ENCODE data around the gene GCNT3. TPM values are rescaled to one million over a fixed set of nuclear protein-coding genes. Genes with fewer than 3 reads are reported as not detected.
"Not testable (repeated sequence)": the region's sequence is repeated elsewhere in the genome, so short reads cannot be mapped to it uniquely, and the experiment has no call there.

Gene GCNT3
- total RNA-seq, 2 experiments from 2014 or later, result not detected

DNA sequence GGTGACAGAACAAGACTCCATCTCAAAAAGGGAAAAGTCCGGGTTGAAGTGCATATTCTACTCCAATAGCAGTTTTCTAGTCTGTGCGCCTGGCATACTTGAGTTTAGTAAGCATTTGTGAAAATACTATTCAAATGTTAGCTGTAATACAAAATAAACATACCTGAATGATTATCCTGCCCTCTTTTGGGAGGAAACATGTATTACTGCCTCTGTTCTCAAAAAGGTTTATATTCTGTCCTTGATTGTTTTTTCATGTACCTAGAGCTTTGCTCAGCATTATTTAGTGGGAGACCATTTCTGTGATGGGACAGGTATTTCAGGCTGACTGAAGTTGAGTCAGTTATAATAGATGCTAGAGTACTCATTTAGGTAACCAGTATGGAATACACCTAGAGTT is 25.9 kb downstream of the GCNT3 start:
- H3K27me3 Mint-ChIP-seq, H3K9me3 Mint-ChIP-seq, H3K4me1 Mint-ChIP-seq, H3K27ac Mint-ChIP-seq, DNase-seq, H3K4me3 Mint-ChIP-seq: not testable (repeated sequence)
- POLR2A ChIA-PET, result interaction anchor here (0.8 kb wide), 1 partner anchor 108 kb away, joined by 3 read pairs; no protein-coding TSS in a partner anchor
- peaks cover 23% of the 10 kb centered on the region for H3K36me3 Mint-ChIP-seq (ENCODE audit: low read depth)
- CTCF ChIA-PET, result interaction anchor here (0.6 to 1.0 kb wide), 2 partner anchors 104 to 109 kb away, joined by 3 to 4 read pairs; no protein-coding TSS in a partner anchor

DNA sequence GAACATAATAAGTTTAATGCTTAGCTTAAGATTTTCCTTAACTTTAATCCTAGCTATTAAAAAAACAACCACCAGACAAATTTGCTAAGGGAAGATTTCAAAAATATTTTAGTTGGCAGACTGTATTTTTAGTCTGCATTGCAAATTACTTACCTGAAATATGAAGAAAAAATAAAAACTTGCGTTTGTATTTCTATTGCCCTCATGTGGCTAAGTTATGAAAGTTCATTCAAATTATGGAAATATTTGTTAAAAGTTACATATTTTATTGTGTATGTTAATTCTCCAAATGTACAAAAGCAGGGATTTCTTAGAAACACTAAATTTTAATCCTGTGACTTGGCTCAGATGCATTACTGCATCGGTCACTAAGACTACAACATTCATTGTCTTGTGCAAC is 30.8 kb downstream of the GCNT3 start:
- DNase-seq, result no peak
- no peak overlapping the region for H3K4me3 Mint-ChIP-seq
- H3K36me3 Mint-ChIP-seq (ENCODE audit: low read depth), result peaks cover 38% of the 10 kb centered on the region
- H3K9me3 Mint-ChIP-seq, result no peaks in the 10 kb centered on the region
- ChIA-PET CTCF (interaction anchor here (0.6 to 1.4 kb wide), 7 partner anchors 11 to 488 kb away, joined by 3 to 4 read pairs (median 3); no protein-coding TSS in a partner anchor), POLR2A (no interaction called here)
- H3K4me1 Mint-ChIP-seq, result peaks cover 7% of the 10 kb centered on the region
- H3K27ac Mint-ChIP-seq, result no peak overlapping the region
- no peaks in the 10 kb centered on the region for H3K27me3 Mint-ChIP-seq

DNA sequence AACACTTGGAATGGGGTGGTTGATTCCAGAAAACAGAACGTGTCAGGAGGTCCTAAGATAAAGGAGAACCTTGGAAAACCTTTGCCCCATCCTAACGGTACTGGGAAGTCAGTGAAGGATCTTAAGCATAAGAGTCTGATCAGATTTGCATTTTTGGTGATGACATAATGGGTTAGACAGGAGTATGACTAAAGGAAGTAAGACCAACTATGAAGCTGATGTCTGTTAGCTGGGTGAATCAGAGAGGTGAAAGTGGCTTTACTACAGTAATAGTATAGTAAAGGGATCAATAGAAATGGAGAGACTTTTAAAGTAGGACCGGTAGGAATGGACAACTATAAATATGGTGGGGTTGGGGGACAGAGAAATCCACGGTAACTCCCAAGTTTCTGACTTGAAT is 33.2 kb downstream of the GCNT3 start:
- peaks cover 9% of the 10 kb centered on the region for H3K4me1 Mint-ChIP-seq
- peaks cover 35% of the 10 kb centered on the region for H3K36me3 Mint-ChIP-seq (ENCODE audit: low read depth)
- no peaks in the 10 kb centered on the region for H3K27me3 Mint-ChIP-seq
- POLR2A ChIA-PET, result interaction anchor here (1.1 kb wide), 1 partner anchor 44 kb away, joined by 3 read pairs; no protein-coding TSS in a partner anchor
- H3K27ac Mint-ChIP-seq, result no peak overlapping the region
- no peak overlapping the region for H3K4me3 Mint-ChIP-seq
- CTCF ChIA-PET, result interaction anchor here (0.6 to 2.0 kb wide), 3 partner anchors 10 to 118 kb away, joined by 3 to 6 read pairs (median 3); no protein-coding TSS in a partner anchor
- no peaks in the 10 kb centered on the region for H3K9me3 Mint-ChIP-seq
- DNase-seq, result no peak

DNA sequence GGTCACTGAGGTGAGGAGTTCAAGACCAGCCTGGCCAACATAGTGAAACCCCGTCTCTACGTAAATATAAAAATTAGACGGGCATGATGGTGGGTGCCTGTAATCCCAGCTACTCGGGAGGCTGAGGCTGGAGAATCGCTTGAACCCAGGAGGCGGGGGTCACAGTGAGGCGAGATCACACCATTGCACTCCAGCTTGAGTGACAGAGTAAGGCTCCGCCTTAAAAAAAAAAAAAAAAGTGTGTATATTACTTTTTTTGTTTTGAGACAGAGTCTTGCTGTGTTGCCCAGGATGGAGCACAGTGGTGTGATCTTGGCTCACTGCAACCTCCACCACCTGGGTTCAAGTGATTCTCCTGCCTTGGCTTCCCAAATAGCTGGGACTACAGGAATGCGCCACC is 34.2 kb downstream of the GCNT3 start:
- ChIA-PET POLR2A (interaction anchor here (1.5 kb wide), 1 partner anchor 9 kb away, joined by 3 read pairs; no protein-coding TSS in a partner anchor), CTCF (interaction anchor here (1.5 to 2.0 kb wide), 3 partner anchors 9 to 117 kb away, joined by 4 to 6 read pairs (median 5); no protein-coding TSS in a partner anchor)
- Mint-ChIP-seq H3K36me3 (ENCODE audit: low read depth) (peaks cover 38% of the 10 kb centered on the region), H3K4me1 (peaks cover 12% of the 10 kb centered on the region)
- DNase-seq, H3K27me3 Mint-ChIP-seq, H3K4me3 Mint-ChIP-seq, H3K27ac Mint-ChIP-seq, H3K9me3 Mint-ChIP-seq: not testable (repeated sequence)

DNA sequence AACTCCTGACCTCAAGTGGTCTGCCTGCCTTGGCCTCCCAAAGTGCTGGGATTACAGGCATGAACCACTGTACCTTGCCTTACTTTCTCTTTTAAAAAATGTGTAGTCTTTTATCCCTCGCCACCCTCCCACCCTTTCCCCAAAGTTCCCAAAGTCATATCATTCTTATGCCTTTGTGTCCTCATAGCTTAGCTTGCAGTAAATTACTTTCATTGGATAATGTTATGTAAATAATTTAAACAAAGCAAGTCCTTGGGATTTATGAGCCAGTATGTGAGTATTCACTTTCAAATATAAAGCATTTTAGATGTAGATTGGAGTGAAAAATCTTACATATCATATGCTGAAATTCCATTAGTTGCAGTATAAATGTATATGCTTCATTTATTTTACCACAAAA is 34.7 kb downstream of the GCNT3 start:
- Mint-ChIP-seq H3K36me3 (ENCODE audit: low read depth) (peaks cover 38% of the 10 kb centered on the region), H3K4me3 (no peak overlapping the region), H3K27ac (no peak overlapping the region), H3K4me1 (peaks cover 12% of the 10 kb centered on the region), H3K9me3 (no peaks in the 10 kb centered on the region), H3K27me3 (no peaks in the 10 kb centered on the region)
- DNase-seq, result no peak
- POLR2A ChIA-PET, result interaction anchor here (1.1 to 1.5 kb wide), 2 partner anchors 9 to 10 kb away, joined by 3 read pairs; no protein-coding TSS in a partner anchor
- CTCF ChIA-PET, result interaction anchor here (0.6 to 1.5 kb wide), 3 partner anchors 88 to 118 kb away, joined by 3 to 5 read pairs (median 4); no protein-coding TSS in a partner anchor

DNA sequence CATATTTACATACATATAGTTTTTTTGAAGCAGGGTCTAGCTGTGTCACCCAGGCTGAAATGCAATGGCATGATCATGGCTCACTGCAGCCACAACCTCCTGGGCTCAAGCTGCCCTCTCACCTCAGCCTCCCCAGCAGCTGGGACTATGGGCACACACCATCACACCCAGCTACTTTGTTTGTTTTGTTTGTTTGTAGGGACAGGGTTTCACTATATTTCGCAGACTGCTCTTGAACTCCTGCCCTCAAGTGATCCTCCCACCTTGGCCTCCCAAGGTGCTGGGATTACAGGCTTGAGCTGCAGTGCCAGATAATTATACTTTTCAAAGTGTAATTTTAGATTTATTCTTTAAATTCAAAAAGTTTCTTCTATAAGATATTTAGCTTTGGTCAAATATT is 35.5 kb downstream of the GCNT3 start:
- H3K9me3 Mint-ChIP-seq, result no peaks in the 10 kb centered on the region
- CTCF ChIA-PET, result interaction anchor here (1.5 kb wide), 2 partner anchors 115 to 118 kb away, joined by 4 to 5 read pairs; no protein-coding TSS in a partner anchor
- H3K4me3 Mint-ChIP-seq, result no peak overlapping the region
- H3K27me3 Mint-ChIP-seq, result no peaks in the 10 kb centered on the region
- peaks cover 12% of the 10 kb centered on the region for H3K4me1 Mint-ChIP-seq
- DNase-seq, result no peak
- H3K27ac Mint-ChIP-seq, result no peak overlapping the region
- POLR2A ChIA-PET, result interaction anchor here (1.1 to 1.5 kb wide), 2 partner anchors 8 to 10 kb away, joined by 3 read pairs; no protein-coding TSS in a partner anchor
- H3K36me3 Mint-ChIP-seq (ENCODE audit: low read depth), result peaks cover 40% of the 10 kb centered on the region

DNA sequence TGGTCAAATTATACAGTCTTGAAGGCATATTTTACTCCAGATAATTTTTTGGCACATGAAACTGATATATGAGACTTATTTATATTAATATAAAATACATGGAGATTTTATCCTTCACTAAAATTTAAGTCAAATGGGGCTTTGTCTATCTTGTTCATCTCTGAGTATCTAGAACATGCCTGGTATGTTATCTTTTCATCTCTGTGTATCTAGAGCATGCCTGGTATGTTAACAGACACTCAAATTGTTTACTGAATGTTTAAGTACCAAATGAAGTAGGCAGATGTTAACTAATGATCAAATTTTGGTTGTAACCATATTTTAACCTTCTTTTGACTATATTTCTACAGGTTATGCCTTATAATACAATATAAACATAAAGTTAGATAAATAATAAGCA is 38.0 kb downstream of the GCNT3 start:
- POLR2A ChIA-PET, result no interaction called here
- peaks cover 14% of the 10 kb centered on the region for H3K4me1 Mint-ChIP-seq
- H3K9me3 Mint-ChIP-seq, result peaks cover 3% of the 10 kb centered on the region
- CTCF ChIA-PET, result no interaction called here
- no peak for DNase-seq
- H3K27me3 Mint-ChIP-seq, result no peaks in the 10 kb centered on the region
- no peak overlapping the region for H3K4me3 Mint-ChIP-seq
- peaks cover 44% of the 10 kb centered on the region for H3K36me3 Mint-ChIP-seq (ENCODE audit: low read depth)
- no peak overlapping the region for H3K27ac Mint-ChIP-seq

DNA sequence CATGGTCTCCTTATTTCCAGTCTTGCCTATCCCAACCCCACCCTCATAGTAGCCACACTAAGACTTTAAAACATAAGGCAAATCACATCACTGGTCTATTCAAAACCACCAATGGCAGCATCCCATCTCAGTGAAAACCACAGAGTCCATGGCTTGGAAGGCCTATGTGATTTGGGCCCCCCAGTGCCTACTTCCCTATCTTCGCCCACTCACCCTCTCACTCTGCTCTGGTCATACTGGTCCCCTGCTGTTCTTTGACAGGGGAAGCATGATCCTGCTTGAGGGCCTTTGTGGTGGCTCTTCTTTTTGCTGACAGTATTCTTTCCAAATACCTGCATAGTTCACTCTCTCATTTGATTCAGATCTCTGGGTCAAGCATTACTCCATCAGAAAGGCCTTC is 42.5 kb downstream of the GCNT3 start:
- H3K36me3 Mint-ChIP-seq (ENCODE audit: low read depth), result peaks cover 45% of the 10 kb centered on the region
- no peaks in the 10 kb centered on the region for H3K27me3 Mint-ChIP-seq
- ChIA-PET POLR2A (interaction anchor here (1.5 to 5.4 kb wide), 2 partner anchors 8 to 36 kb away, joined by 3 to 69 read pairs; partner anchors contain the start of gene BNIP2), CTCF (interaction anchor here (1.2 to 2.0 kb wide), 3 partner anchors 9 to 126 kb away, joined by 3 to 6 read pairs (median 6); partner anchors contain the start of gene BNIP2)
- no peak overlapping the region for H3K27ac Mint-ChIP-seq
- peaks cover 3% of the 10 kb centered on the region for H3K9me3 Mint-ChIP-seq
- H3K4me1 Mint-ChIP-seq, result peaks cover 15% of the 10 kb centered on the region
- no peak for DNase-seq
- H3K4me3 Mint-ChIP-seq, result no peak overlapping the region

DNA sequence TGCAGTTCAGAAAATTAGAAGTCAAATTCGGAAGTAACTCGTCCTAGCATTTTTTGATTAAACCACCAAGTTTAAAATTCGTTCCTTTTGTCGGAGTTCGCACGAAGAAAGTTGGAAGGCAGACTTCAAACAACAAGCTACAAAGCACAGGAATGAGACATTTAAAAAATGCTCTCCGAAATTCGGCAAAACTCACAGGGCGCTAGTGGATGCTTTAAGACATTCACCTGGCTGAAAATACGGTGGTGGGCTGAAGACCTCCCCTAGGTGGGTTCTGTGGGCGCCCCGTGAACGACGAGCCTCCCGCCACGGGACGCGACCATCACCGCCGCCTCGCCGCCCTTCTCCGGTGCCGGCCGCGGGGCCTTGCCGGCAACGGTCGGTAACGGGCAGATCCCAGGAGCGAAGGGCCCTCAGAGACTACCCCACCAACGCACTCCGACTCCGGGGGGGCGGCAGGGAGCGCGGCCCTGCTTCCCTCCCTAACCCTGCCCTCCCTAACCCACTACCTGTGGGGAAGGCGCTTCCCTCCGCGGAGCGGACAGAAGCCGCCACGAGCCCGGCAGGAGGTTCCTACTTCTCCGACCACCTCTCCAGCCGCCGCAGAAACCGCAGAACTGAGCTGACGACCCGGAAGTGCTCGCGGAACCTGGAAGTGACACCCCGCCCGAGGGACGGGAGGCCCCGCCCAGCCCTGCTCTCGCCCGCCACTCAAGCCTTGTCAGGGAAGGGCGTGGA is 45.5 kb downstream of the GCNT3 start, which contains the start of gene GTF2A2:
Gene GTF2A2, minus strand, starts transcription at position 619 of the 738 bp plus-strand sequence. CDS start 5,238 bp downstream, outside the sequence.
- peak; percentile 97 for DNase-seq
- peaks cover 44% of the 10 kb centered on the region for H3K36me3 Mint-ChIP-seq (ENCODE audit: low read depth)
- H3K9me3 Mint-ChIP-seq, result peaks cover 3% of the 10 kb centered on the region
- H3K4me3 Mint-ChIP-seq, result no peak within 1 kb of the TSS
- H3K27ac Mint-ChIP-seq, result peak within 1 kb of the TSS; percentile 82
- H3K4me1 Mint-ChIP-seq, result peaks cover 13% of the 10 kb centered on the region
- ChIA-PET CTCF (interaction anchor here (0.9 to 1.5 kb wide), 4 partner anchors 13 to 124 kb away, joined by 3 to 5 read pairs (median 4); partner anchors contain the start of gene BNIP2), POLR2A (interaction anchor here (0.6 to 5.4 kb wide), 10 partner anchors 10 to 796 kb away, joined by 3 to 69 read pairs (median 4); partner anchors contain the start of gene BNIP2)
- H3K27me3 Mint-ChIP-seq, result no peaks in the 10 kb centered on the region

DNA sequence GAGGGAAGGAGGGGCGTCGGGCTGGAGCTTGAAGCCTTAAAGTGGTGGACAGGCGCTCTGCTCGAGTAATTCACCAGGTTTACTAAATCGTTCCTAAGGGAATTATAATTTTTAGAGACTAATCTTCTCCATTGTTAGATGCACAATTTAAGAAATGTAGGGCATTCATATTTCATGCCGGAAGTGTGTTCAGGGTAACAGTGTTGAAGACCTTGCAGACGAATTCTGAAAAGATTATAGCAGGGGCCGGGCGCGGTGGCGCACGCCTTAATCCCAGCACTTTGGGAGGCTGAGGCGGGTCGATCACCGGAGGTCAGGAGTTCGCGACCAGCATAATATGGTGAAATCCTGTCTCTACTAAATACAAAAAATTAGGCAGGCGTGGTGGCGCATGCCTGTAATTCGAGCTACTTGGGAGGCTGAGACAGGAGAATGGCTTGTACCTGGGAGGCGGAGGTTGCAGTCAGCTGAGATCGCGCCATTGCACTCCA is 46.1 kb downstream of the GCNT3 start:
- H3K9me3 Mint-ChIP-seq, result peaks cover 3% of the 10 kb centered on the region
- peaks cover 41% of the 10 kb centered on the region for H3K36me3 Mint-ChIP-seq (ENCODE audit: low read depth)
- DNase-seq, result no peak
- H3K4me1 Mint-ChIP-seq, result peaks cover 13% of the 10 kb centered on the region
- H3K4me3 Mint-ChIP-seq, result no peak overlapping the region
- CTCF ChIA-PET, result interaction anchor here (0.9 to 1.2 kb wide), 4 partner anchors 13 to 125 kb away, joined by 3 to 5 read pairs (median 4); partner anchors contain the start of gene BNIP2
- no peaks in the 10 kb centered on the region for H3K27me3 Mint-ChIP-seq
- POLR2A ChIA-PET, result interaction anchor here (0.8 to 5.4 kb wide), 8 partner anchors 9 to 725 kb away, joined by 3 to 69 read pairs (median 4); partner anchors contain the start of gene BNIP2
- peak overlapping the region; percentile 82 for H3K27ac Mint-ChIP-seq

DNA sequence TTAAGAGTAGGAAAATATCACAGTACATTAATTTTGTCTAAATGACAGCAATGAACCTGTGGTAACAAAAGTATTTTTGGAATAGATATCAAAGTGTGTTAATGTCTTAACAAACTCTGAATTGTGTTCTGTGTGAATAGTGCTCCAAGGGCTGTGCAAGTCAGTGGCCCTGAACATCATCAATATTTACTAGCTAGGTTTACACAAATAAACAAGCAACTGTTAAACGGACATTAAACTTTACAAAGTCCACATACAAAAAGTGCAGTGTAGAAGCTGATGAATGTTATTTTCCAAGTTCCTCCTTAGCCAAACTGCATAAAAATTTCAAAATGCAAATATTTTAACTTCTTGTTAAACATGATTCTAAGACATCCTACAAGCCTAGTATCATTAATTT is 47.8 kb downstream of the GCNT3 start:
- CTCF ChIA-PET, result no interaction called here
- DNase-seq, result no peak
- Mint-ChIP-seq H3K4me1 (peaks cover 9% of the 10 kb centered on the region), H3K27me3 (no peaks in the 10 kb centered on the region), H3K4me3 (no peak overlapping the region), H3K36me3 (ENCODE audit: low read depth) (peaks cover 48% of the 10 kb centered on the region), H3K27ac (no peak overlapping the region), H3K9me3 (no peaks in the 10 kb centered on the region)
- POLR2A ChIA-PET, result no interaction called here

DNA sequence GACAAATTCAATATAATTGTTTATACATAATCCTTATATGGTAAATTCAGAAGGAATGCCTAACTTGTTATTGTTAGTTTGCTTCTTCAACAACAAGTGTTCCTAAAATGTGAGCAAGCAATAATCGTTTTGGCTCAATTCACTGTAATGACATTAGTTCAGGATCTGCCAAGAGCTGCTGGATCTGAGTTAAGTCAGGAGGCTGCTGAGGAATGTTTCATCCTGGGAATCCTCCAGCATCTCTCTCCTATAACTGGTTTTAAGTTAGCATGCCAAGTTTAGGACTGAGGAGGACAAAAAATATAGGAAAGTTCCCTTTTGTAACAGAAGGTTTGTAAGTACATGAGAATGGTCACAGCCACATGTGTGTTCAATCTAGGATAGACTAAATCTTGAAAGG is 50.7 kb downstream of the GCNT3 start:
- no peak for DNase-seq
- H3K36me3 Mint-ChIP-seq (ENCODE audit: low read depth), result peaks cover 53% of the 10 kb centered on the region
- H3K4me3 Mint-ChIP-seq, result no peak overlapping the region
- CTCF ChIA-PET, result no interaction called here
- no peak overlapping the region for H3K27ac Mint-ChIP-seq
- no peaks in the 10 kb centered on the region for H3K9me3 Mint-ChIP-seq
- H3K4me1 Mint-ChIP-seq, result peaks cover 9% of the 10 kb centered on the region
- POLR2A ChIA-PET, result no interaction called here
- H3K27me3 Mint-ChIP-seq, result no peaks in the 10 kb centered on the region

DNA sequence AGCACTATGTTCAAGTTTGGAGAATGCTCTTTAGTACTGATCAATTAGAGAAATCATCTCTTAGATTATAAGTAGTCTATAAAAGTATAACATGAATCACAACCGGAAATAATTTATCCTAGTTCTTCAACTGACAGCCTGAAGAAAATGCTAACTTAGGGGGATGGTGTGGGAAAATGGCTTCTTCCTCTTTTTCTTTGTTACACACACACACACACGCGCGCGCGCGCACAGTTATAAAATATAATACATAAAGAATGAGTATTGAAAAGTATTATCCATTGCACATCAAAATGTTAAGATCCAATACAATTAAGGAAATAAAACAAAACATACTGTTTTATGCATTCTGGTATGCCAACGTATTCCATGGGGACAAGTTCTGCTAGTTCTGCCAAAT is 57.0 kb downstream of the GCNT3 start:
- Mint-ChIP-seq H3K36me3 (ENCODE audit: low read depth) (peaks cover 55% of the 10 kb centered on the region), H3K9me3 (no peaks in the 10 kb centered on the region), H3K4me1 (peaks cover 9% of the 10 kb centered on the region), H3K27me3 (no peaks in the 10 kb centered on the region), H3K27ac (no peak overlapping the region), H3K4me3 (no peak overlapping the region)
- ChIA-PET POLR2A (interaction anchor here (1.8 to 2.9 kb wide), 2 partner anchors 11 to 20 kb away, joined by 5 to 7 read pairs; partner anchors contain the start of genes BNIP2 and GTF2A2), CTCF (no interaction called here)
- DNase-seq, result no peak

Data from activated CD4-positive, alpha-beta memory T cell treated with anti-CD3 and anti-CD28 coated beads, Interleukin-2, amount 10 ng/mL, durations not matched to agents 7 days and 5 days (primary cell).